Left forelimb (tissue), 1 donor: ENCODE measurements around the gene C19orf47.
A peak's percentile ranks its signal among the peaks of the same experiment; 100 is the strongest.

Experiments used
- DNase-seq: peaks from one replicate; pipeline ENCODE4 v3.0.0-alpha.2; 2018; ENCODE audit warnings: low spot score

Gene C19orf47

GRCh38 chr19:40315812-40316470 is 32.3 kb downstream of the C19orf47 start:
- no peak for DNase-seq

- no peak for DNase-seq
These were observed 33.5 kb downstream of the C19orf47 start for GRCh38 chr19:40314656-40315055.

- DNase-seq = no peak
These were observed 34.8 kb downstream of the C19orf47 start for GRCh38 chr19:40313229-40313983.

GRCh38 chr19:40312533-40312932 is 35.7 kb downstream of the C19orf47 start:
- DNase-seq = no peak

- DNase-seq = no peak
These were observed 38.5 kb downstream of the C19orf47 start for GRCh38 chr19:40309666-40310065.

- DNase-seq = no peak
These were observed 42.8 kb downstream of the C19orf47 start for GRCh38 chr19:40305403-40305802.

GRCh38 chr19:40304306-40304705 is 43.9 kb downstream of the C19orf47 start:
- DNase-seq = no peak

- DNase-seq = no peak
These were observed 44.4 kb downstream of the C19orf47 start for GRCh38 chr19:40303765-40304164.

GRCh38 chr19:40302224-40303011 is 45.8 kb downstream of the C19orf47 start:
- DNase-seq = no peak

GRCh38 chr19:40300668-40301067 is 47.5 kb downstream of the C19orf47 start:
- DNase-seq = no peak

- no peak for DNase-seq
These were observed 50.2 kb downstream of the C19orf47 start for GRCh38 chr19:40298026-40298425.

GRCh38 chr19:40294560-40294959 is 53.6 kb downstream of the C19orf47 start:
- DNase-seq = no peak

- no peak for DNase-seq
These were observed 61.2 kb downstream of the C19orf47 start for GRCh38 chr19:40286971-40287421.

- no peak for DNase-seq
These were observed 61.8 kb downstream of the C19orf47 start for GRCh38 chr19:40286235-40286970.

- DNase-seq = peak; percentile 96
These were observed 62.6 kb downstream of the C19orf47 start for GRCh38 chr19:40285353-40286234.

GRCh38 chr19:40284501-40285352 is 63.5 kb downstream of the C19orf47 start, which contains the start of gene AKT2:
TSS of gene AKT2 (minus strand) at chr19:40285345. CDS start at chr19:40265267, 20,078 bp downstream.
- DNase-seq = peak; percentile 91

- no peak for DNase-seq
These were observed 64.0 kb downstream of the C19orf47 start for GRCh38 chr19:40284251-40284500.

GRCh38 chr19:40283414-40284250 is 64.6 kb downstream of the C19orf47 start:
- peak; percentile 64 for DNase-seq

- no peak for DNase-seq
These were observed 65.3 kb downstream of the C19orf47 start for GRCh38 chr19:40282920-40283319.
